NCI-H1092 (cell line): ENCODE results near the gene PLPP3.
A peak's percentile ranks its signal among the peaks of the same experiment; 100 is the strongest.

Source experiments
- DNase-seq: peaks from one replicate; lab custom pipeline; 2025; lab: John Stamatoyannopoulos, UW

The PLPP3 gene

DNA sequence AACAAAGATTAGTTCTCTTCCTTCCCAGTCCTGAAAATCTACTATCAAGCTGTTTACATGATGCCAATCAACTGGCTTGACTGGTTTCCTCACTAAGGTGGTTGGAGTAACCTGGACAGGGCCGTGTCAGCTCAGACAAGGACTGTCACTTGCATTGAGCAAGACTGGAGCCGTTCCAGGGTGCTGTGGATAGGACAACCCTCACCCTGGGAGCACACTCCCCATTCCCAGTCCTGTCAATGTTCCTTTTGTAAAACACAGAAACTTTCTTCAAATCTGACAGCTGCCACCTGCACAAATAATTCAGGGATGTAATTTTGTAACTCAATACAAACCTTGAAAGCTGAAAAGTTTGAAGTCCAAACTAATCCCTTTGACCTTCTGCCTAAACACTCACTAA lies 31.4 kb downstream of the PLPP3 start:
- no peak for DNase-seq

DNA sequence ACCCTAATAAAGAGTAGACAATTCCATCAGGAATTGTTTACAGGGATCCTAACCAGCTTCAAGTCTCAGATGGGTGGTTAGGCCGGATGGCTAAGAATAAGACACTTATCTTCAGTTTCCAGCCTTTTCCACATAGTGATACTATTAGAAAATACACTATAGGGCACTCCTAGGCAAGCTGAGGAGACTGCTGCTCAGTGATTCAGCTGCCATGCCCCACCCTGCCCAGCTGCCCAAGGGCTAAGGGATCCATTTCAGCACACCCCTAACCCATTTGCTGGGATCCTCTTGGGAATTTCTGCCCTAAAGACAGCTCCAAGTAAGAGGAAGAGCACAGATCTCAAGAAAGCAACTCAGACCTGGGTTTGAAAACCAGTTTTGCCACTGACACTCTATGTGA lies 31.9 kb downstream of the PLPP3 start:
- no peak for DNase-seq

DNA sequence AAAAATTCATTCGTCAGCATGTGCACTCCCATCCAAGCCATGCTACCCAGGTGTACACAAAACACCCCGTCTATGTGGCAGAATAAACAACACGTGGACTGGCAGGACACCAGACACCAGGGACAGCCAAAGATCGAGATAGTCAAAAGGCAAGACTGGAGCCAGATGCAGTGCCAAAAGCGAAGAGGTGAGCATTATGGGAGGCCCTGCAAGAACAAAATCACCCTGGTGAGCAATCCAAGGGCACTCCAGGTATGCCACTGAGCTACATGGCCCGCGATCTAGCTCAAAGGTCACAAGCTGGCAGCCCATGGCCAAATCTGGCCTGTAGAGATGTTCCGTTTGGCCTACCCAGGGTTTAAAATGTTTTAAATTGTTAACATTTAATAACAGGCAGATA lies 33.7 kb downstream of the PLPP3 start:
- DNase-seq: no peak

DNA sequence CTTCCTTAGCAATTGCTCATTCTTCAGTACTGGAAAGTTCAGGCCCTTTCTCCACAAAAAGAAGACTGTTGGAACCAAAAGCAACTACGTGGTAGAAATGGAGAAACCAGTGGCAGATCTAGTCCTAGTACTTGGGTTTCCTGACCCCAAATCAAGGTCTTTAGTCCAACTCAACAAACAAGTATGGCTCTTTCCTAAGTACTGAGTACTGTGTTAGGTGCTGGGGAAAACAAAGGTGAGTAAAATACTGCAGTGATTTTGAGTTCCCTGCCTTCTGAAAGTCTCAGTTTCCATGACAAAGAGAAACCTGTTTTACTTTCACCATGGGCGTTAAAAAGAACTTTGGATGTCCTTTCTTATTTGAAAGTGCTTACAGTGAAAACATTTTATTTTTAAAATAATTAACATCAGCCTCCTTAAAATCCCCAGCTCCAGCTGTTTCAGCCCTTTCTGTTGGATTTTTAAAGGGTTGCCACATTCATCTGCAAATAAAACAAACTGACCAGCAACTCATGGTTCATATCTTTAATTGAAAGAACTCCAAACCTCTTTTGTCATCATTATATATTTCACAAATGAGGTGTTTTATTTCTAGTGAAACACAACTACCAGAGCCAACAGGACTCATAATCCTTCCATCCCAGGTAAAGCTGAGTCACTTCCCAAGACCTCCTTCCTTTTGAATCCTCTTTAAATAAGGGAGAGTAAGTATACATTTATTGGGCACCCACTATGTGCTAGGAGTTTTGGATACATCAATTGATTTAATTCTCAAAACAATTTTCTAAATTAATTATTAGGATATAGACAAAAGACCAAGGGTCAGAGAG lies 35.4 kb downstream of the PLPP3 start:
- no peak for DNase-seq

DNA sequence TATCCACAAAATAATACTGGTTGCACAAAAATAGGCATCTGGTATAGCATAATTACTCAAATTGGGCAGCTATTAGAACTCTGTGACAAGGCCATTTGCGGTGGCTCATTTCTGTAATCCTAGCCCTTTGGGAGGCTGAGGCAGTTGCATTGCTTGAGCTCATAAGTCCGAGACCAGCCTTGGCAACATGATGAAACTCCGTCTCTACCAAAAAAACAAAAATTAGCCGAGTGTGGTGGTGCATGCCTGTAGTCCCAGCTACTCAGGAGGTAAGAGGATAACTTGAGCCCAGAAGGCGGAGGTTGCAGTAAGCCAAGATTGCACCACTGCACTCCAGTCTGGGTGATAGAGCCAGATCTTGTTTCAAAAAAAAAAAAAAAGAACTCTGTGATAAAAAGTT lies 36.7 kb downstream of the PLPP3 start:
- no peak for DNase-seq

DNA sequence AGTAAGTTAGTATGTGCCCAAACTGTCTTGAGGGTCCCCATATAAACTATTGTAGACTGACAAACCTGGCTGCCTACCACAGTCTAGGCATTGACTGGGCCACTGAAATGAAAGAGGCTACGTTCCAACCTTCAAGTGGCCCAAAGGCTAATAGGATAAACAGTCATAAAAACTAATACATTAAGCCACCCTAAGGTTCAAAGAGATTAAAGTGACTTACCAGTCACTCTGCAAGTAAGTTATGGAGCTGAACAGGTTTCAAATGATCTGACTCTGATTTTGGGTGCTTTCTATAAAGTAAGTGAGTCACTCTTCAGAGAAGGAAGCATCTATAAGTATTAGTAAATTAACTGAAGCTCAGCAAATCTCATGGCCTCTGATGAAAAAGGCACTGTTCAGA lies 38.0 kb downstream of the PLPP3 start:
- no peak for DNase-seq

DNA sequence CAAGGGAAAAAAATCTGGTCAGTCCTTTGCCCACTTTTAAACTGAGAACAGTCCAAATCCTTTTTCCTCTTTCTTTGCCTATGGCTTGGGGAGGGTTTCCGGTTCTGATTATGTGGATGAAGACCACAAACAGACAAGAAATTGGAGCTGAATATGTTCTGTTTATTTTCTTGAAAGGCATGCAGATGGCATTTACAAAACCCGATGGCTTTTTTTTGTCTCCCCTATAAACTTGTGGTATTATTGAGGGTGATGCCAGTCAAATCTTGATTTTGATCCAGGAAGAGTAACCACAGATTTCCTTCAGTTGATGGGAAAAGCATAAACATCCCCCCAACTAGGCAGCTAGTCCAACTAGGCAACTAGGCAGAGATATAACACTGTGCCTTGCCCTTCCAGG lies 38.9 kb downstream of the PLPP3 start:
- DNase-seq: no peak

DNA sequence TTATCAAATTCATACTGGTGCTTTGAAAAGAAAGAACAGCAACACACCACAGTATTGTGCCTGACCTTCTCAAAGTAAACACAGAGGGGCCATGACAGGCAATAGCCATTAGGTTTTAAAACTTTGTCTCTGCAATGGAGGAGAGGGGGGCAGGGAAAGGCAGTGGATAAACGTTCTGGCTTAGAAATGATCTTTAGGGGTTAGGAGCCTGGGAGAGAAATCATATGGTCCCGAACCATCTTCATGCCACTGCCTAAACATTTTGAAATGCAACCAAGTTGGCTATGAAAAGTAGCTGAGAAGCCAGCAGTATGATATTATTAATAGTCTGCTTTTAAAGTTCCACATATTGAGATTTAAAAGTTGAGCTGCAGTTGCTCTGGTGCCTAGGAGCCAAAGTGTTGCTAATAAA lies 39.8 kb downstream of the PLPP3 start:
- DNase-seq: no peak

DNA sequence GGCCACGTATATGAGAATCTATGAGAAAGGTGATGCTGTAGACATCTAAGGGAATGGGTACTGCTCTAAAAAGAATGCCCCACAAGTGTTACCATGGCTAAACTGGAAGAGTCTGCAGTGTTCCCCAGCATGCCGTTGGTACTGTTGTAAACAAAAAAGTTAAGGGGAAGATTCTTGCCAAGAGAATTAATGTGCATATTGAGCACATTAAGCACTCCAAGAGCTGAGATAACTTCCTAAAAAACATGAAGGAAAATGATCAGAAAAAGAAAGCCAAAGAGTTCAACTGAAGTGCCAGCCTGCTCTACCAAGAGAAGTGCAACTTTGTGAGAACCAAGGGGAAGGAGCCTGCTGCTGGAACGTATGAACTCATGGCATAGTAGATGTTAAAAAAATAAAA lies 40.8 kb downstream of the PLPP3 start:
- no peak for DNase-seq

DNA sequence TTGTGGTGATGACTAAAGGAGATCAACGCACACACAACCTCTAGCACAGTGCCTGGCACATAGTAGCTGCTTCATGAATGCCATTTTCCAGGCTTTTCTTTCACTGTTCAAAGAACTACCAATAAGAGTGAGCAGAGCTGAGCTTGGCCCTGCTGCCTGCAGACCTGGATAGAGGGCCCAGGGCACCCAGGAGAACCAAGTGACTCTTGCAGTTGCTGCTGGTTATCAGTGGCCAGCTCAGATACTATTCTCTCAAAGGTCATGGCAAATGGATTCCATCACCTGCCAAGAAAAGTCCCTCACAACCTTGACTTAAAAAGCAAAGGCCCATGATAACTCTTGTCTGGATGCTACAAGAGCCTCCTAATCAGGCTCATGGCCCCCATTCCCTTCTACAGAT lies 41.7 kb downstream of the PLPP3 start:
- no peak for DNase-seq

DNA sequence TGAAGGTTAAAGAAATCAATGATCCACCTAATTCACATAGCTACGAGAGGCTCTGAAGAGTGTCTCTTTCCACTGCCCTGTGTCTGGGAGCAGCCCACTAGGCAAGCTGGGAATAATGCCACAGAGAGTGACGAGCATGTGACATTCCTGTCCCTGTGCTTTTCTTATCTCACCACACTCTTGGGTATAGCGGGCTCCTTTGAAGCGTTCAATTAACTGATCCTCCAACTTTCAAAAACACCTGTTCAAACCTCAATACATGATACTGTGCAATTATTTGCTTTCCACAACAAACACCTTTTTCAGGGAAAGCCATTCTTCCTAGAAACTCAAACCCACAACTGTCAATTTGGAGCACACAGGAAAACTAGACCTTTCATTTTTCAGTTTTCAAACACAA lies 43.4 kb downstream of the PLPP3 start:
- DNase-seq: no peak

DNA sequence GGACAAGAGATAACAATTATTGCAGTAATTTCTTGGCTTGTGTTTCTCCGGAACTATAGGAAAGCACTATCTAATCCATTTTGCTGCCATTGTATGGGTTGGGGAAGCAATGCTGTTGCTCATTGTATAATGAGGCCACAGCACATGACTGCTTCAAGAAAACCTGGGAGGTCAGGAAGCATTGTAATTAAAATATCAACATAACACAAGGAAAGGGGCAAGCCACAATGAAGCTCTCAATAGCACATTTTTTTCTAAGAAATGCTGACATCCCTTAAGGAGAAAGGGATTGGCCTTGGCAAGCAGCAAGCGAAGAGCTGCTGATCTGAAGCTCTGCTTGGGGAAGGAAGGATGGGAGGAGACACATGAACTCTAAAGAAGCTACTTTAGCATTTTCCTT lies 44.0 kb downstream of the PLPP3 start:
- DNase-seq: no peak

DNA sequence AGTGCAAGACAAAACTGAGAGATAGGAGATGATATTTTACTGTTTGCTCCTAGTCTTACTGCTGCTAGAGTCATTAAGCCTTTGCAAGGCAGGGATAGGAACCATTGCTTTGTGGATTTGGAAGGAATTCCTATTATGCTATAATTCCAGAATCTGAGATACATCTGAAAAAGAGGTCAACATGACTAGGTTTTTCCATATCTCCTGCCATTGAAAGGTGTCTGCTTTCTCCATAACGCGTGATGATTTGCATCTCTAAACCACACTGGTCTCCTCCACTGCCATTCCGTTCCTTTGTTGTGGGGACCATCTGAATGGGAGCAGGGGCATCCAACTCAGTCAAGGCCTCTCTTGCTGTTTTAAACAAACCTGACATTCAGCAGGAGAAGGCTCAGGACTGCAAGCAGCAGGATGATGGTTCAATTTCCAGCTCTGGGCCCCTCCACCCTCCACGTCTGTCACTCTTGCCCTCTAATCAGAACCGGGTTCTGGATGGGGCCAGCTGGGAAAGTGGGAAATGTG lies 45.2 kb downstream of the PLPP3 start:
- no peak for DNase-seq

DNA sequence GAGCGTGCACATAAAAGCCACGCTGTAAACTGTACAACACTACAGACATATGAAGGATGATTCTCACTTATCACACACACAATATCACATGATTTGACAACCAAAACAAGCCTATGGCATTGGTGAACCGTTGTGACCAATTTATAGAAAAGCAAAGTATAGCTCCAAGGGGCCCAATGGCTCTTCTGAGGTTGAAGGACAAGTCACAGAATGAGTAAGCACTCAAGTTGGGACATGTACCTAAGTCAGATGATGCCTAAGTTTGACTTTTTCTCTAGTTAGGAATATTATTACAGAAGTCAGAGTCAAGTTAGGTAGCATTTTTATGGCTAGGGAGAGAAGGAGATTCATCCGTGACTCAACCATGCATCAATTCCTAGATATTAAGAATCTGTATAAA lies 45.7 kb downstream of the PLPP3 start:
- DNase-seq: no peak

DNA sequence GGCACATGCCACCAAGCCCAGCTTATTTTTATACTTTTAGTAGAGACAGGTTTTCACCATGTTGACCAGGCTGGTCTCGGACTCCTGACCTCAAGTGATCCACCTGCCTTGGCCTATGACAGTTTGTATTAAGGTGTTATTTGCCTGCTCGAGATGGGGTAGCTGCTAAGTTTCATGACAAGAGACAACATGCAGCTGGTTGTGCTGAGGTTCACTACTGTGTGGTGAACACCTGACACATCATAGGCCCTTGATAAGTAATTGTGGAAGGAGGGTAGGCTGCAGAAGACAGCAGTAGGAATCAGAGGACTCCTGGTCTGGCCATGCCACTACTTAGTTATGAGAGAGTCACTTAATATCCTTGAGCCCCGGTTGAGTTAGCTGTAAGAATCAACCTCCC lies 46.2 kb downstream of the PLPP3 start:
- DNase-seq: no peak

DNA sequence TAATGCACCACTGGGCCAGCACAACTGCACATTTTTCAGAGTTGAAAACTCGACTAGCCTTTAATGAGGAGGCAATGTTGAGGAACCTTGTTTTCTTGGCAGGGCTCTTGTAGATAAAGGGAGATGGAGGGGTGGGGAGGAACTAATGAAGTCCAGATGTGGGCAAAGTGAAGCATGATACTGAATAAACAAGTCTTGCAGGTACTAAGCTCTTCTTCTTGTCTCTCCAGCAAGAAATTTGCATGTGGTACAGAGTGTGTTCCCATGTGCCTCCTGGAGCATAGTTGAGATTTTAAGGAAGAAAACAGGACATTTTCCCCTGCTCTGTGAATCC lies 47.0 kb downstream of the PLPP3 start:
- DNase-seq: no peak

DNA sequence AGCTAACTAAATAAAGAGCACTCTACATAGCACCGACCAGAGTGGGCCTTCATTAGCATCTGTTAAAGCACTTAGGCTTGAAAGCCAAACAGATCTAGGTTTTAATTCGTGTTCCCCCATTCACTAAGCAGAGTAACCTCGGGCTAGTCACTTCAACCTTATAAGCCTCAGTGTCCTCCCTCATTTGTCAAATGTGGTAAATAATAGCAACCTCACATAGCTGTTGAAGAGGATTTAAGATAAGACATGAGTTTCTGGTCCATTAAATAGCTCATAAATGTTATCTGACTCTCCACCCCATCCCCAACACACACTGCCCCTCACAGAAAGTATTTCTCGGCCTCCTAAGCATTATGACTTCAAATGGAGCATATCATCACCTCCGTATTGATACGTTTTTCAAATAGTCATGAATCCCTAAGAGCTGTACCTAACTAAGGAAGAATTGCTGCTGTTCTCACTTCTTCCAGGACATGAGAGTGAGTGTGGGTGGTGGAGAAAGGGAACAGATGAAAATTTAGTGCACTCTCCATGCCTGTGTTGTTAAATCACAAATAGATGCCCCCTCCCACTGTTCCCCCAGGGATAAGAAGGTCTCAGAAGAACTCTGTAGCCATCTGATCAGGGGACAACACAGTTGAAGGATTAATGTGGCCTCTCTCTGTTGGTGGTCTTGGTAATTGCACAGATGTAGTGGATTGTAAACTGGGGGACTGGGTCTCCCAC lies 47.6 kb downstream of the PLPP3 start:
- no peak for DNase-seq

DNA sequence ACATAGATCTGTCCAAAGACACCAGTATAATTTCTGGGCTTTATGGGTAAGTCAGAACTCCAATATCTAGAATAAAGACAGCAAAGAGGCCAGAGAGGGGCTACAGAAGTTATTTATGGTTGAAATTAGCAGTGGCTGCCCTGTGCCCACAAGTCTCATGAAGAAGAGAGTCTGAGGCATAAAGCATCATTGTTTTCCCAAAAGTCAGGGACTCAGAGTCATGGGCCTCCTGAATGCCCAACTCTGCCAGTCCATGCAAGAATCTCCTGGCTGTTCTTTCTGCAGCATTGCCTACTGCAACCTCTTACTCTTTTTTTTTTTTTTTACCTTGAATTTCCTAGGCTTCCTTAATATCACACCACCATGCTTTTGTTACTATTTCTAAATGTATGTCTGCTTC lies 49.6 kb downstream of the PLPP3 start:
- DNase-seq: no peak

DNA sequence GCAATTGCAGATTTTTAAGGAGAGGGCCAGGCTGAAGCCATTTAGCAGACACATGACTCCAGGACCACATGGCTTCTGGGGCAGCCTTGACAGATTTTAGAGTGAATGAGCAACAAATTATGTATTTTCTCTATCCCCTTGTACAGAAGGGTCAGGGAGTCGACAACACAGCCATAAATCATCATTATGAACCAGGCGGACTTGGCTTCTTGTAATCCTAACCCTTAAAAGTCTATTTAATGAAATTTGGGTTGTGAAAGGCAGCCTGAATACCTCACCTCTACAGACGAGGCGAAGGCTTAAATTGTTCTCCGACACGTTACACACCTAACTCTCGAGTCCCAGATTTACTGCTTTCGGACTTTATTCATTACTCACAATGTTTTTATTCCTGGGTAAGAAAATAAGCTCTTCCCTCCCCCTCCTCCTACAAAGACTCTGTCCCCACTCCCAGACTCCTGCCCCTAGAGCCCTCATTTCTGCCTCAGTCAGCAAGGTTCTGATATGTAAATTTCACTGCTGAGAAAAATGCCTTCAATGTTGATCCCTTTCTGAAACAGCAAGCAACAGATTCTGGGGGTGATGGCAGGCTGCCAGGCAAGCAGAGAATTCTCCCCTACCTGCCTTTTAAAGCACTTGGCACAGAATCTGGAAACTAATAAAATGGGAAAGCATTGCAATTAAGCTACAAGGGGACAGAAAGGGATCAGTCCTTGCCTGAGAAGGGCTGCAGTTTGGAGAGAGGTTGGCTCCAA lies 51.6 kb downstream of the PLPP3 start:
- DNase-seq: peak; percentile 66

DNA sequence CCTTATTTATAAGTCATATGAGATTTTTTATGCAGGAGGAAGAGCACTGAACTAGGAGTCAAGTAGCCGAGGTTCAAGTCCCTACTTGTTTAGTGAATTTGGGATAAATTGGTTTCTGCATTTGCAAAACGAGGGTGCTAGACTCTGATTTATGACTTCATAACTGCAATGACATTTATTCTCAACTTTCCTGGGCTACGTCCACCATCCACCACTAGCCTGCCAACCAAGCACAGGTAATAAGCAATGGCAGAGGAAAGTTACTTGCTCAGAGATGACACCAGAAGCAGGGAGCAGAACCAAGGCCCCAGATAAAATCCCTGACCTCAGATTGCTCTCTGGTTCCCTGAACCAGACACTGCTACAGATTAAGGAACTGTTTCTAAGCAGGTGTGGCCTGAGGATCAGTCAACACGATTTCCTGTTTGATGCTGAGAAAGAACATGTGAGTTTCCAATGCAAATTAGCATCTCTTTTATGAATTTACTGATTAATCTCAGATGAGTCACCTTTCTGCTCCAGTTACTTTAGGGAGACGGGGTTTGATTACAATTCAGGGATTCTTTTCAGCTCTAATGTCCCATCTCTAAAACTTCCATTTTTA lies 52.7 kb downstream of the PLPP3 start:
- no peak for DNase-seq

DNA sequence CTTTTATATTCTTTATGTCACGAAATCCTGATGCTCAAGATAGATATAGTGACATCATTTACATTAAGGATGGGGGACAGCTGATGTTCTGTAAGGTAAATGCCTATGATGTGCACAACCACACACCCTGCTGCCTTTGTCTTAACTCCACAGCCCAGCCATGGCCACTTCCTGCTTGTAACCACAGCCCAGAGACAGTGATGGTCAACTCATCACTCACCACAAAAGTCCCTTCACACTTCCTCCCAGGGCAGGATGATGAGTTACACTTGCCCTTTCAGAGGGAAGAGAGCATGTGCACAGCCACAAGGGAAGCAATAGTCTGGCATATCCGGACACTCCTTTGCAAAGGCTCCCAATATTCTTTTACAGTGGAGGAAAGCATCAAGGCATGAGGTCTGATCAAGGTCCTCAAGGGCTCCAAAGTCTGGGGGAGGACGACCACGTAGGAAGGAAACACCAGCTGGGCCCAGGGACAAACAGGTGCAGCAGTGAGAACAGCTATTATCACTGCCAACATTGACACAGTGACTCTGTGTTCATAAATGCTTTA lies 53.8 kb downstream of the PLPP3 start:
- DNase-seq: no peak

DNA sequence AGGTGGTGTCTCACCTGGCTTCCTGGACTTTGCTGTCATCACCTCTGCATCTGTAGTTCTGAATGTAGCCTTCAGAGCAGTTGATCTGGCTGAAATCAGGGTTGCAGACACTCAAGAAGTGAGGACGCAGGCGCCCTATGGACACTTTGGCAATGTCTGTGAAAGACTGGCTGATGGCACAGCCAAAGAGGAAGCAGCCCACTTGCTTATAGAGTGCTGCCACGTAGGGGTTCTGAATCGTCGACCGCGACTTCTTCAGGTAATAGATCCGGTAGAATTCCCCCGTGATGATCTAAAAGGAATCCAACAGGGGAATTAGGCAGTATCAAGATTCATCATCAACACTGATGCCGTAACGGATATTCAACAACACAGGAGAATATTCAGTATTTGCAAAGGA lies 55.1 kb downstream of the PLPP3 start:
- no peak for DNase-seq
